DMS 273 (cell line): ENCODE data around the gene MYO10.
"Not testable (repeated sequence)": the region's sequence is repeated elsewhere in the genome, so short reads cannot be mapped to it uniquely, and the experiment has no call there.

Experiments
- DNase-seq: peaks from one replicate; lab custom pipeline; 2025; ENCODE audit not compliant: unreplicated experiment; lab: John Stamatoyannopoulos, UW

MYO10 gene

DNA sequence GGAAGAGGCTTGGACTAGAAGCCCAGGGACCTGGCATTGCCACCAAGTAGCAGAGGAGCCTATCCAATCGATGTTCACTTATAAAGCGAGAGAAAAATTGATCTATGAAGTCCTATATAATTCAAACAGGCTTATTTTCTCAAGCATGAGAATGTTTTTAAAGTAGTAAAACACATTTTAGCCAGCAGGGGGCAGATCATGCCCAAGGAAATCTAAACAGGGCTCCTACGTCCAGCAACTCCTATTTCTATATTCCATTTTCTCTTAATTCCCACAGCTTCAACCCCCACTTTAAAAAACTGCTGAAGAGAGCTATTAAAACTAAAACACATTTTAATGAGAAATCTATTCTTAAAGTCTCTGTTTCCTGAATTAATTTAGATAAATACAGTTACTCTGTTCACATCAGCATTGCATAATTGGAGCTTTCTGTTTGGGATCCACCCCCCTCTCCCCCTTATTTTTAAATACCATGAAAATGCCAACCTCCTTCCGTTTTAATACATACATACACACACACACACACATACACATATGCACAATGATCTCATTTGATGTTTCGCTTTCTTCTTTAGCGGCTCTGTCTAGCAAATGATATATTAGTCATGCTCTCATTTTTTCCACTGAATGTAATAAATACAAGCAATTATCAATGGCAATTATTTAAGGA, 144.9 kb downstream of the MYO10 start:
- peak; percentile 82 for DNase-seq

DNA sequence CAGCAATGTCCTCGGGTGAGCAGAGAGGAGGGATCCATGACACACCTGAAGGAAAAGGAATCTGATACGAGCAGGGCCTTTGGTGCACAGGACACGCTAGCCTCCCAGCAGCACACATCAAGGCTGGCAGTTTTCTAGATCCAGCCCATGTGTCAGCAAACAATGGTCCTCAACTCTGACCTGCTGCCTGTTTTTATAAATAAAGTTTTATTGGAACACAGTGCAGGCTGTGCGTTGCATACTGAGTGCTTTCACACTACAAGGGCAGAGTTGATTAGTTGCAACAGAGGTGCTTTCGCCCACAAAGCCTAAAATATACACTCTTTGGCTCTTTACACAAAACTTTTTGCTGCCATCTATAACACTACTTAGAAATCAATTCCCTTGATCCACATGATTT, 147.1 kb downstream of the MYO10 start:
- no peak for DNase-seq

DNA sequence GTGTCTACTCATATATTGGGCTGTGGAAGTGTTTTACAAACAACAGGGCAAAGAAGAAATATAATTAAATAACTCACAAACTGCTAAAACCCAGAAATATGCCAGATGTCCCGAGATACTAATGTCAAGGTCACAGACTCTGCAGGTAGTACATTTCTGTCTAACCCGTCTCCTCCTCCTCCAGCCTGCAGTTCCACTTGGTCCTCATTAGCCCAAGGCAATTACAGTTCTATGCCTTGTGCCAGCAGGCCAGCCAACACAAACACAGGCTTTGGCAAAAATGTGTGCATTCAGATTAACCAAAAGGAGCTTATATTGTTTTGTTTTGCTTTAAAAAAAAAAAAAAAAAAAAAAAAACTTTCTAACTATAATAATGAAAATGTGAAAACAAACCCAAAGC, 148.8 kb downstream of the MYO10 start:
- no peak for DNase-seq

DNA sequence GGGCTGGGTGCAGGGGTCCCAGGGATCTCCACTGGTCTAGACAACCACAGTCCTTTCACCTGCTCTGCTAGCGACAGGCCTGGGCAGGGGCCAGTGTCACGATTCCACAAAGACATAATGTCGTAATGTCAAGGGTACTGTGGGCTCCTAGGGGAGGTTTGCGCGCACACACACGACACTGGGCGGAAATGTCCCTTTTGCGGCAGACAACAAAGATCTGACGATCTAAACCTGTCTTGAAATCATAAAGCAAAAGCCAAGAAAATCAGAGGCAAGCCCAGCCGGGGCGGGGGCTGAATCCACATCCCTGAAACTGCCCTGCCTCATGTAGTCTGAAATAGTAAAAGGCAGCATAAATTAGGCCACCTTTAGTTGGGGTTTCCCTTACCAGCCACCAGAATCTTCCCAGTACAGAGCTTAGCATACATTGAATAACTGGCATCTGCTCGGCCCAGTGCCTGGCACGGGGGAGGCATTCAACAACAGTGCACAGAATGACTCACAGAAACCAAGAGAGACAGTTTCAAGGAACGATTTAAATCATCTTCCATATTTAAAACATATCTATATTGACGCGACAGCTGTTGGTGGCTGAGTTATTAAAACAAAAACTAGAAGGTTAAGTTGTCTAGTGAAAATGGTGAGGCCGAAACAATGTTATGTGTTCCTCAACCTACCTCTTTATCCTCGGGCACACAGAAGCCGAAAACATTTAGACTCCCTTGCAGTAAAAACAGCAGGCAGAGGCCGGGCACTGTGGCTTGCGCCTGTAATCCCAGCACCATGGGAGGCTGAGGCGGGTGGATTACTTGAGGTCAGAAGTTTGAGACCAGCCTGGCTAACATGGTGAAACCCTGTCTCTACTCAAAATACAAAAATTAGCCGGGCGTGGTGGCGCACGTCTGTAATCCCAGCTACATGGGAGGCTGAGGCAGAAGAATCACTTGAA, 151.0 kb downstream of the MYO10 start:
- no peak for DNase-seq

DNA sequence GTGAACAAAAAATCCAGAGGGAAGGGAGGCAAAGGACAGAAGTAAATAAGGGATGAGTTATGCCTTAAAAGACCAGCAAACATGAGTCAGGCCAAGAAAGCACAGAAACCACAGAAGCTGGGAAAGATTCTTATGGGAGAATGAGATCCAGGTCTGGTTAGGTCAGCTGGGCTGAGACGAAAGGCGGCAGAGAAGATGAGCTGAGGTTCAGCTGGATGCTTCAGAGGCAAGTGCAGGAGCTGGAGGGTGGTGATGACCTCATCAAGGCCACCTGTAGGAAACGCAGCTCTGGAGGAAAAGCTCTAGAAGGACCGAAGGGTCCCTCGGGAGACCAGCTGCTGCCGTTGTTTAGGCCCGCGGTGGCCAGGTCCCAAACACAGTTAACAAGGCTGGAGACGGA, 152.0 kb downstream of the MYO10 start:
- DNase-seq: no peak

DNA sequence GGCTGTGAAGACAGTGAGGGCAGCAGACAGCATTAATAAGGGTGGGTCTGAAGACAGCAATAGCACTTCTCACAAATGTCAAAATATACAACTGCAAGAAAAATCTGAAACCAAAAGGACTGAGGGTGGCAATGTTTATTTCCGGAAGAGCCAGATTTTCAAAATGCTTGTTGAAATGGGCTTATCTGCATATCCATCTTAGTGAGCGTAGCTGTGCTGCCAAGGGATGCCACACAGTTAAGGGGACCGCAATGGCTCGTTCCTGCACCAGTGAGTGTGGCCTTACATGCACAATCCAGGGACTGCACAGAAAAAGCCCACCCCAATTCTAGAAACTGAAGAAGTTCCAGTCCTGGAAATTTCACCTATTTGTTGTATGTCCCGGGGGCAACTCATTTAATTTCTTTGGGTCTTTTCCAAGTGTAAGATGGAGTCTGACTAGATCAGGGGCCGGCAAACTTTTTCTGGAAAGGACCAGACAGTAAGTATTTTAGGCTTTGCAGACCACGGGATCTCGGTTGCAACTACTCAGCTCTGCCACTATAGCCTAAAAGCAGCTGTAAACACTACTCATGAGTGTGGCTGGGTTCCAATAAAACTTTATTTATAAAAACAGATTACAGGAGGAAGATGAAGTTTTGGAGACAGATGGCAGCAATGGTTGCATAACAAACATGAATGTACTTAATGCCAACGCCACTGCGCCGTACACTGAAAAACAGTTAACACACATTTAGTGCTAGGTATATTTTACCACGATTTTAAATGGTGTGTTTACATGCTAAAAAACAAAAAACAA, 154.1 kb downstream of the MYO10 start:
- DNase-seq: no peak

DNA sequence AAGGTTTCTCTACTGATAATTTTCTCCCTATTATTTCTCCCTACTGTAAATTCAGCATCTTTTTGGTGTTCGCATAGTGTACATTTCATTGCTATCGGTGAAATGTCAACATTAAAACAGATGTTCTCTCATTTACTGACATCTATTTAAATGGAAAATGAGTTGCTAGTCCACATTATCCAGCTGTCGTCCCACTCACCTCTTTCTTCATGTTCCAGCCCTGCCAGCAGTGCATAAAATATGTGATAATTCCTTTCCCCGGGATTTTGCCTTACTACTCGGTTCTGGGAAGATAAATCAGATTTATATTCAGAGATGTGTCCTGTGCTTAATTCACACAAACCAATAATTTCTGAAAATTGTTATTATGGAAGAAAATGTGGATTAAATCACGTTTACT, 155.8 kb downstream of the MYO10 start:
- DNase-seq: peak; percentile 65

DNA sequence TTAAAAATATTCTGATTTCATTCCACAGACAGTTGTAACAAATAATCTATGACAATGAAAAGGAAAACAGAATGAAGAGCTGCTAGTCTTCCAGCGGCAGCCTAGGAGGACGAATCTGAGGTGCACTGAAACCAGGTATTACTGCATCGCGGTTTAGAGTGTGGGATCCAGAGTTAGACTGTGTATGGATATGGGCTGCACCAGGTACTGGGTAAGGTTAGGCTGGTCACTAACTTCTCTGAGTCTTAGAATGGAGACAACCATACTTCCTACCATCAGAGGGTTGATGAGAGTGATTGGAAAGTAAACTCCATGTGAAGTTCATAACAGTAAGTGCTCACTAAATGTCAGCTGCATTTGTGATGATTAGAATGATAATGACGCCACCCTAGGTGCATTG, 158.7 kb downstream of the MYO10 start:
- DNase-seq: no peak

DNA sequence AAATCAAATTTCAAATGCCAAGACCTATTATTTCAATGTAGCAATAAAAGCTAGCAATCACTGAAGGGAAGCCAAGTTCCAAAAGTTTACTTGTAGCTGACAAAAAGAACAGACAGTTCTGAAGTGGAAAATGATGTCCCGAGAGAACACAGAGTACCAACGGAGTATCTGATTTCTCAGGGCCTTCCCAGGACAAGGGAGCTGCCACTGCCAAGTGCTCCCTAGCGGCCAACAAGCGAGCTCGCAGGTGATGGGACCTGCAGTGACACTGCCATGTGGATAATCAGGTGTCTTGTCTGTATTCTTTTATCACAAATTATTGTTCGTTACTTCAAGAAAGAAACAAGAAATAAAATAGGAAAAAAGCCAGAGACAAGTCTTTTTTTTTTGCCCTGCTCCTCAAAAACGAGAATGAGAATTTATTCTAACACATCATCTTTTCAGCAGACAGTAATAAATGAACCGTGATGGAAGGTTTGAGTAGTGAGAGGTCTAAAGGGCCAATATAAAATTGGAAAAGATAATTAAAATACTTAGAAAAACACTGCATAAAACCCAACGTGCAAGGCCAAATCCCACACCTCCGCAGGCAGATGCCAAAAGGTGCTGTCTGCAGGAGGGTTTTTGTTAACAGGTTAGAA, 159.4 kb downstream of the MYO10 start:
- peak; percentile 66 for DNase-seq

DNA sequence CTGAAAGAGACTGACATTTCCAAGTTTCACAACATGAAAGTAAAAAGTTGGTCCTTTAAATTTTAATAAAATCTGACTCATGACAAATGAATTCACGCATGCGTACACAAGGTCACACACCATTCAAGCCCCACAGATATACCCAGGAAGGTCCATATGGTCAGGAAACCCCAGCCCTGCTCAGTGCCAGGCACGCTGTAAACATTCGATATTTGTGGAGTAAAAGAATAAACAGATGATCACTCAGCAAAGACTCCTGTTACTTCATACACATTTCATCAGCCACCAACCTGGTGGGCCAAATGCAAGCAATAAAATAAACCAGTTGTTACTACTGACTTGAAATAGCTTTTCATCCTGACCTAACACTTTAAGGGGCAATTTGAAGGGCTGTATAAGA, 161.3 kb downstream of the MYO10 start:
- DNase-seq: peak; percentile 14

DNA sequence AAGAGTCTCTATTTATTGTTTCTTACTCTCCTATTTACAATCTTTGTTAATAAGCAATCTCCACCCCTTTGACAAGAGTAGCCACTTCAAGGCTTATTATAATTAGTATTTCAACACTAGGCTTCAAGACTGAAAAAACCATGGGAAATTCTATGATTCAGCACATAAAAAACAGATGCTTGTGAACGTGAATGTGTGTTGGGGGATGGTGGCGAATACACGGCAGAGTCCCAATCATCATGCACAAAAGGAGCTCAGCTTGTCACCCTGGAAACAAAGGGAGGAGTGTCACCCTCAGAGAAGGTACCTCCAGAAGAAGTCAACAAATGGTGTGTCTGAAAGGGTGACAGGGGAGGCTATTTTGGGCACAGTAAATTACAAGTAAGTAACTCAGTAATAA, 162.1 kb downstream of the MYO10 start:
- no peak for DNase-seq

DNA sequence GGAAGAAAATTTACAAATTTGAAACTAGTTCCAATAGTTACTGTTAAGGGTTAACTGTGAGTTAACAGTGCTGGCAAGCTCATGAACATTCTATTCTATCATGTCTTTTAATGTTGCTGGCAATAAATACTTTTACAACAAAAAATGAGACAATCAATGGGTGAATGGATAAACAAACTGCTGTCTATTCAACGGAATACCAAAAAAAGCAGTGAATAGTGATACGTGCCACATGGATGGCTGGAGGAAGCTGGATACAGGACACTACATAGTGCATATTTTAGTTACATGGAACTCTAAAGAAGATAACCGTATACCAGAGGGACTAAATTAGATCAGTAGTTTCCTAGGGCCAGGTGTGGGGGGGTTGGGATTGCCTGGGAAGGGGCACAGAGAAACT, 163.5 kb downstream of the MYO10 start:
- DNase-seq: no peak

DNA sequence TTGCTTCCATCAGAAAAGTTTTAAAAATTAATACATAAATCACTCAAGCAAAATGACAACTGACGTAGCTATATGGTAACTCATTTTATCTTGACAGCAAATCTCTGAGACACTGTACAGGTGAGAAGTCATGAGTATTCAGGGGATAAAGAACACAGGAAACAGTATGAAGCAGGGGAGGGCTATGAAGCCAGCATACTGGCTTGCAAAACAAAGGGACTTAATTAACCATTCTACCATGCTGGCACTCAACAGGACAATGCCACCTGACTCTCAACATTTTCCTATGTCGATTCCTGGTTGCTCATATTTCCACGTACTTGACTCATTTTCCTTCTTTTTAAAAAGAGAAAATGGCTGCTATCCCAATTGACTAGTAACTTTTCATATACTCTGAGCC, 167.9 kb downstream of the MYO10 start:
- no peak for DNase-seq

DNA sequence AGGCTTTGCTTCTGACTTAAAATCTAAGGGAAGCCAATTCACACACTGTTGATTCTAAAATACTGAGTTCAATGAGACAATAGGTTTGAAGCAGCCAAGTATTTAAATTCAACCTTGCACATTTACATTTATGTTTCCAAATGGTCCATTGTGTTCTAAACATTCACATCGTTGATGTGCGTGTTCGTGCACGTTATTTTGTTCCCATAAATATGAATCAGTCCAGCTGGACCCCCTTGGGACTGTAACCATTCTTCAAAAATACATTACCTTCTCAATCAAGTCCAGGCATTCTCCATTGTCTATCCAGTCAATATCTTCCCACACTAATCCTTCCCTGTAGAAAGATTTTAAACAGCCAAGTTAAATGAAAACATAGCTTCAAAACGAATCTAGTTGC, 172.9 kb downstream of the MYO10 start:
- no peak for DNase-seq

DNA sequence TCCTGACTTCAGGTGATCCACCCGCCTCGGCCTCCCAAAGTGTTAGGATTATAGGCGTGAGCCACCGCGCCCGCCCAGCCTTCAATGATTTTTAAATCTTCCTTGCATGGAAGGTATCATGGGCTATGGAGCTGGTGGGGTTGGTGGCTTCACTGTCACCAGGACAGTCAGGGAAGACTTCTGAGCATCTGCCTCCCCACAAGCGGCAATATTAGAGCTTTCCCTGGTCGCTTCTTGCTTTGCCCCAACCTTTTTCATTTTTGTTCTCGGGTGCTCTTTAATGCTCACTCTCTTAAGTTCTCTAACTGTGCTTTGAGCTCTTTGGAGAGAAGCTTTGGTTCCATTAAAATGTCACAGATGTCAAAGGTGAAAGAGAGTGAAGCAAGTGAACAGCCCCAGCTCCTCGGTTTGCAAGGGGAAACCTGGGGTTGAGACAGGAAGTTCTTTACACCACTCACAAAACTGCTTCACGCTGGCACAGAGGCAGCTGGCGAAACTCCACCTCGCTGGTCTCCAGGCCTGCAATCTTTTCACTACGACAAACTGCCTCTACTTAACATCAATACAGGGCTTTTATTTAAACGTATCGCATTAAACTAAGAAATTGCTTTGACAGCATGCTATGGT, 176.8 kb downstream of the MYO10 start:
- no peak for DNase-seq

DNA sequence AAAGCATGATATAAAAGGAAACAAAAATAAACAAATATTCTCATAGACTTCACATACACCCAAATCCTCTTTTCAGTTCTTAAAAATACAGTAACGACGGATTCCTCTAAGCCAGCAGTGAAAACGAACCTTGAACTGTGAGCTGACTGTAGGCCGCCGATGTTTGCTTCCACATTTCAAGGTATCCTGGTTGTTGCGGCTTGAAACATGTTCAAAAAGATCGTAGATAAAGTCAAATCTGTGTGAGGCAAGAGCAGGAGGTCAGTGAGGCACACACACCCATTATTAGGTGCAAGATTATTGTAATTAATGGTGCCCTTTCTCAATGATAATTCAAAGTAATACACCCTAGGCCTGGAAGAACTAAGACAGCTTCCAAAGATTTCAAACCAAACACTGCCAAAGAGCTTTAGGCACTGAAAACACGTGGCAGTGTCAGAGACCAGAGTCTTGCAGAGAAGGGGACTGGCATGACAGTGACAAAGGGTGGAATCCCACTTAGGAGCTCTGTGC, 178.0 kb downstream of the MYO10 start:
- DNase-seq: no peak

DNA sequence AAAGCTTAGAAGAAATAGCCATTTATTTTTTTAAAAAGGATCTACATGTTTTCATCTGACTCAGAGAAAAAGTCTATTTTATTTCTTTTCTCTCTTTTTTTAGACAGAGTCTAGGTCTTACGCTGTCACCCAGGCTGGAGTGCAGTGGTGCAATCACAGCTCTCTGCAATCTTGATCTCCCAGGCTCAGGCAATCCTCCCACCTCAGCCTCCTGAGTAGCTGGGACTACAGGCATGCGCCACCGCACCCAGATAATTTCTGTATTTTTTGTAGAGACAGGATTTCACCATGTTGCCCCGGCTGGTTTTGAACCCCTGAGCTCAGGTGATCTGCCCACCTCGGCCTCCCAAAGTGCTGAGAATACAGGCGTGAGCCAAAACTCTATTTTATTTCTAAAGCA, 178.5 kb downstream of the MYO10 start:
- not testable (repeated sequence) for DNase-seq

DNA sequence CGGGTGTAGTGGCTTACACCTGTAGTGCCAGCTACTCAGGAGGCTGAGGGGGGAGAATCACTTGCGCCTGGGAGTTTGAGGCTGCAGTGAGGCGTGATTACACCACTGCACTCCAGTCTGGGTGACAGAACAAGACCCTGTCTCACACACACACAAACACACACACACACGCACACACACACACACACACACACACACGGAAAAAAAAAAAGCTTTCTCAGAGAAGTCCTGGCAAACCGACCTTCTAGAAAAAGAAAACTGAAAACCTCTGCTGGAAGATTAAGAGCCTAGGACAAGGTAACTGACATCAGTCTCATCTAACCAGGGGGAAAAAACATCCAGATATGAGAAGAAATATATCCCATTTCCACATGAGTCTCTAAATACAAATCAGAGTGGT, 178.9 kb downstream of the MYO10 start:
- DNase-seq: no peak

DNA sequence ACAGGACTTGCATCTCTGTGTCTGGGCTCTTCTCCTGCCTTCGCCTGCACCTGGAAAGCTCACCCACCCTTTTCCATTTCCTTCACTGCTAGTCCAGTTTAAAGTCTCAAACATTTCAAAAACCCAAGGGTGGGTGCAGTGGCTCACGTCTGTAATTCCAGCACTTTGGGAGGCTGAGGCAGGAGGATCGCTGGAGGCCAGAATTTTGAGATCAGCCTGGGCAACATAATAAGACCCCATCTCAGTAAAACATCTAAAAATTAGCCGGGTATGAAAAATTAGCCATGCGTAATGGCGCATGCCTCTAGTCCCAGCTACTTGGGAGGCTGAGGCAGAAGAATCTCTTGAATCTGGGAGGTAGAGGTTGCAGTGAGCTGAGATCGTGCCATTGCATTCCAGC, 179.4 kb downstream of the MYO10 start:
- DNase-seq: no peak

DNA sequence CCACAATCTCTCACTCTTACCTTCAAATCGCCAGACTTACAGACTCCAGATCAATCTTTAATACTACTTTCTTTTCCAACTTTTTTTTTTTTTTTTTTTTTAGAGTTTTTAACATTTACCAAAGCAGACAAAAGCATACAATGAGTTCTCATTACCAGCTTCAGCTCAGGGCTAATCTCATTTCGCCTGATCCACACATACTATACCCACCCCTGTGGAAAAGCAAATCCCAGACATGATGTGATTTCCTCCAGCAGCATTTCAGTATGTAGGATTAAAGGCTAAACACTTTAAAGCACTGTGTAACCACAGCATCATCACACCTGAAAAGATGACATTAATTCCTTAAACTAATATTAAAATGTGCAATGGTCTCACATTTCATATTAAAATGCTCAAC, 180.4 kb downstream of the MYO10 start:
- DNase-seq: no peak

DNA sequence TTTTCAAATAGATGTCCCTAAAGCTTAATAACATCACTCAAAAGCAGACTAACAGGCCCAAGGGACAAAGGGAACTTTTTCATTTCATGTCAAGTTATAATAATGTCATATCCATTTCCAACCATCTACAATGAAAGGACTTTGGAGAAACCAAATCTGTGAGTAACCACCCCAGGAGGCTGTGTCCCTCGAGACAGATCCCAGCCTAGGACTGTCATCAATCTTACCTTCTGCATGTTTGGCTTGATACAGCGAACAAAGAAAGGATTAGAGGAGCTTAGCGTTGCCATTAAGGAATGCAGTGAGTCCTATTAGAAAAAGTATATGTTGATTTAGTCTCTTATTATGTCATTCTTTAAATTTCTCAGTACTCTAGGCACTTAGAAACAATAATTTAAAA, 181.5 kb downstream of the MYO10 start:
- no peak for DNase-seq
